Liver (tissue), 9 donors: ENCODE results near the gene PDZD2. TPM values are rescaled to one million over a fixed set of nuclear protein-coding genes. Genes with fewer than 3 reads are reported as not detected.

ENCODE experiments used
- DNase-seq: peaks from one replicate; pipeline ENCODE4 v3.0.0-alpha.2; 2017; ENCODE audit warnings: low spot score
- H3K27ac ChIP-seq, 2 donors: one replicate each; pipeline ENCODE4 v1.7.0; 2013; ENCODE audit warnings: inconsistent platforms in 2 of 2, low read length in 2 of 2, control low read depth in 1 of 2, low read depth in 1 of 2, mild to moderate bottlenecking in 1 of 2
- H3K27me3 ChIP-seq, 4 donors: one replicate each; pipeline versions ENCODE4 v1.6.1 to v1.7.0; 2013; ENCODE audit warnings: low read length in 3 of 4, inconsistent platforms in 1 of 4, mild to moderate bottlenecking in 1 of 4, moderate library complexity in 1 of 4; ENCODE audit not compliant: control insufficient read depth in 4 of 4, insufficient read depth in 4 of 4
- H3K36me3 ChIP-seq, 4 donors: one replicate each; pipeline versions ENCODE4 v1.6.1 to v1.7.0; 2013; ENCODE audit warnings: low read length in 3 of 4, mild to moderate bottlenecking in 3 of 4, low read depth in 1 of 4, moderate library complexity in 1 of 4; ENCODE audit not compliant: control insufficient read depth in 4 of 4, insufficient read depth in 3 of 4
- H3K4me1 ChIP-seq, 4 donors: one replicate each; pipeline versions ENCODE4 v1.6.1 to v1.7.0; 2013; ENCODE audit warnings: low read length in 3 of 4, mild to moderate bottlenecking in 3 of 4, moderate library complexity in 1 of 4; ENCODE audit not compliant: control insufficient read depth in 4 of 4, insufficient read depth in 4 of 4
- H3K4me3 ChIP-seq, 3 donors: one replicate each; pipeline versions ENCODE4 v1.6.1 to v1.7.0; 2013; ENCODE audit warnings: low read length in 3 of 3, control low read depth in 1 of 3, low read depth in 1 of 3, mild to moderate bottlenecking in 1 of 3
- H3K9ac ChIP-seq, 2 donors: one replicate each; pipeline ENCODE4 v1.7.0; 2013; ENCODE audit warnings: low read length in 2 of 2, mild to moderate bottlenecking in 2 of 2, moderate library complexity in 2 of 2, control low read depth in 1 of 2, low read depth in 1 of 2
- H3K9me3 ChIP-seq, 4 donors: one replicate each; pipeline versions ENCODE4 v1.6.1 to v1.7.0; 2013; ENCODE audit warnings: low read length in 3 of 4; ENCODE audit not compliant: control insufficient read depth in 4 of 4
- EGR1 ChIP-seq, 2 donors: IDR thresholded peaks; 2 replicates each; pipeline ENCODE4 v1.6.1; 2016 to 2018; ENCODE audit warnings: antibody characterized with exemption in 2 of 2, low read depth in 2 of 2
- FOXA1 ChIP-seq: IDR thresholded peaks from 2 replicates; pipeline ENCODE4 v1.6.1; 2016; ENCODE audit warnings: antibody characterized with exemption
- FOXA2 ChIP-seq: IDR thresholded peaks from 2 replicates; pipeline ENCODE4 v1.6.1; 2016; ENCODE audit warnings: antibody characterized with exemption
- GABPA ChIP-seq, 2 donors: IDR thresholded peaks in 1 of 2; conservative IDR thresholded peaks in 1 of 2; 2 replicates each; pipeline ENCODE4 v1.6.1; 2016; ENCODE audit warnings: antibody characterized with exemption in 2 of 2, mild to moderate bottlenecking in 1 of 2, moderate library complexity in 1 of 2
- HNF4A ChIP-seq, 2 donors: conservative IDR thresholded peaks; 2 replicates each; pipeline ENCODE4 v1.6.1; 2016; ENCODE audit warnings: antibody characterized with exemption in 2 of 2, mild to moderate bottlenecking in 2 of 2
- HNF4G ChIP-seq: IDR thresholded peaks from 2 replicates; pipeline ENCODE4 v1.6.1; 2016; ENCODE audit warnings: antibody characterized with exemption
- JUND ChIP-seq, 2 donors: IDR thresholded peaks; 2 replicates each; pipeline ENCODE4 v1.6.1; 2016; ENCODE audit warnings: antibody characterized with exemption in 2 of 2
- NR2F2 ChIP-seq: IDR thresholded peaks from 2 replicates; pipeline ENCODE4 v1.6.1; 2016; ENCODE audit warnings: antibody characterized with exemption
- RXRA ChIP-seq, 2 donors: IDR thresholded peaks; 2 replicates each; pipeline ENCODE4 v1.6.1; 2017 to 2018; ENCODE audit warnings: antibody characterized with exemption in 2 of 2, mild to moderate bottlenecking in 1 of 2
- SP1 ChIP-seq: IDR thresholded peaks from 2 replicates; pipeline ENCODE4 v1.6.1; 2018; ENCODE audit warnings: antibody characterized with exemption, mild to moderate bottlenecking
- TAF1 ChIP-seq: conservative IDR thresholded peaks from 2 replicates; pipeline ENCODE4 v1.6.1; 2016; ENCODE audit warnings: antibody characterized with exemption, mild to moderate bottlenecking
- YY1 ChIP-seq: IDR thresholded peaks from 2 replicates; pipeline ENCODE4 v1.6.1; 2016; ENCODE audit warnings: antibody characterized with exemption, mild to moderate bottlenecking
- WGBS: extraction: QIAGEN DNeasy Blood & Tissue Kit; methylation state at CpG from one replicate; pipeline ENCODE4 v1.1.7; 2013; 5-methylcytosine and 5-hydroxymethylcytosine counted together
- polyA plus RNA-seq, 2 donors: library from polyadenylated mRNA; stranded (reverse) in 1 of 2; unstranded in 1 of 2; fragments of 200-250 nt in 1 of 2; fragments of >200 nt in 1 of 2; fragmentation: Nextera tagmentation in 1 of 2; extraction: Ambion mirVana in 1 of 2; gene quantifications; one replicate each; pipeline versions ENCODE4 v1.2.1 to v1.2.3, GENCODE V29; 2013 to 2015
- total RNA-seq, 2 donors: library from RNA; depleted of rRNA; stranded (reverse); fragments of >200 nt; gene quantifications; one replicate each; pipeline ENCODE4 v1.2.3, GENCODE V29; 2014
- TF ChIP-seq, protein P1 (sequence below): IDR thresholded peaks from 2 replicates; pipeline ENCODE4 v1.6.1; 2016; ENCODE audit warnings: antibody characterized with exemption, mild to moderate bottlenecking
- TF ChIP-seq, protein P2 (sequence below): IDR thresholded peaks from 2 replicates; pipeline ENCODE4 v1.6.1; 2016; ENCODE audit warnings: antibody characterized with exemption
- TF ChIP-seq, protein P3 (sequence below): IDR thresholded peaks from 2 replicates; pipeline ENCODE4 v1.6.1; 2016; ENCODE audit warnings: antibody characterized with exemption
- TF ChIP-seq, protein P4 (sequence below): IDR thresholded peaks from 2 replicates; pipeline ENCODE4 v1.6.1; 2016; ENCODE audit warnings: antibody characterized with exemption
- donor health status: healthy.
- donor health status: healthy.
- donor health status: healthy.
- donor health status: healthy.
- donor health status: healthy.

Gene PDZD2
- total and polyA plus RNA-seq, 4 donors: 0.27 to 1.1 (median 0.54) TPM

DNA sequence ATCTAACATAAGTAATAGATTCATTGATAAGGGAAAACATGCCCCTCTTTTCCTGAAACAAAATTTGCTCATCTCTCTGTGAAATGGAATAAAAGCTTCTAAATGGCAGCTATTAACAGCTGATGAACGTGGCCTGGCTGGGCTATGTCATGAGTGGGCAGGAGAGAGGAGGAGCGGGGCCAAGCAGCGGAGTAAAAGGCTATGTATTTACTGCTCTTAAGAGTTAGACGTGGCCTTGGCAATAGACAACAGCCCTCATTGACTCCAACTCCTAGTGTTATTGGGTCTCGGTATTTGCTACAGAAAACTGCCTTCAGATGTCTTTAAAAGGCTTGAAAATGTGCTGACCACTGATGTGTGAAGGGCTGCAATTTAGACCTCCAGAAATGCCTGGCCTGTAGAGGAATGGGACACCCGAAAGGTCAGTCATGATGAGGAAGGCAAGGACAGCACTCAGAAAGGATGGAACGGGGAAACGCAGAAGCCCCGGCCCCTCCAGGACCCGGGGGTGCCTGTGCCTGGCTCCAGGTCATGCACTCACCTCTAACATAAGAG lies 116.8 kb downstream of the PDZD2 start:
- Histone ChIP-seq H3K27ac (no peak overlapping the region), H3K9ac (no peak overlapping the region), H3K9me3 (no peaks in the 10 kb centered on the region), H3K36me3 (no peaks in the 10 kb centered on the region), H3K4me3 (no peak overlapping the region), H3K4me1 (no peaks in the 10 kb centered on the region), H3K27me3 (no peaks in the 10 kb centered on the region)
- no peak for TF ChIP-seq JUND (IDR thresholded peaks at IDR 0.05)
- TF ChIP-seq HNF4A (conservative IDR thresholded peaks at IDR 0.05): no peak
- TF ChIP-seq GABPA (IDR thresholded peaks at IDR 0.05 in 1 of 2, conservative IDR thresholded peaks at IDR 0.05 in 1 of 2): no peak
- TF ChIP-seq, protein P1, sequence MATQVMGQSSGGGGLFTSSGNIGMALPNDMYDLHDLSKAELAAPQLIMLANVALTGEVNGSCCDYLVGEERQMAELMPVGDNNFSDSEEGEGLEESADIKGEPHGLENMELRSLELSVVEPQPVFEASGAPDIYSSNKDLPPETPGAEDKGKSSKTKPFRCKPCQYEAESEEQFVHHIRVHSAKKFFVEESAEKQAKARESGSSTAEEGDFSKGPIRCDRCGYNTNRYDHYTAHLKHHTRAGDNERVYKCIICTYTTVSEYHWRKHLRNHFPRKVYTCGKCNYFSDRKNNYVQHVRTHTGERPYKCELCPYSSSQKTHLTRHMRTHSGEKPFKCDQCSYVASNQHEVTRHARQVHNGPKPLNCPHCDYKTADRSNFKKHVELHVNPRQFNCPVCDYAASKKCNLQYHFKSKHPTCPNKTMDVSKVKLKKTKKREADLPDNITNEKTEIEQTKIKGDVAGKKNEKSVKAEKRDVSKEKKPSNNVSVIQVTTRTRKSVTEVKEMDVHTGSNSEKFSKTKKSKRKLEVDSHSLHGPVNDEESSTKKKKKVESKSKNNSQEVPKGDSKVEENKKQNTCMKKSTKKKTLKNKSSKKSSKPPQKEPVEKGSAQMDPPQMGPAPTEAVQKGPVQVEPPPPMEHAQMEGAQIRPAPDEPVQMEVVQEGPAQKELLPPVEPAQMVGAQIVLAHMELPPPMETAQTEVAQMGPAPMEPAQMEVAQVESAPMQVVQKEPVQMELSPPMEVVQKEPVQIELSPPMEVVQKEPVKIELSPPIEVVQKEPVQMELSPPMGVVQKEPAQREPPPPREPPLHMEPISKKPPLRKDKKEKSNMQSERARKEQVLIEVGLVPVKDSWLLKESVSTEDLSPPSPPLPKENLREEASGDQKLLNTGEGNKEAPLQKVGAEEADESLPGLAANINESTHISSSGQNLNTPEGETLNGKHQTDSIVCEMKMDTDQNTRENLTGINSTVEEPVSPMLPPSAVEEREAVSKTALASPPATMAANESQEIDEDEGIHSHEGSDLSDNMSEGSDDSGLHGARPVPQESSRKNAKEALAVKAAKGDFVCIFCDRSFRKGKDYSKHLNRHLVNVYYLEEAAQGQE: no peak
- TF ChIP-seq, protein P2, sequence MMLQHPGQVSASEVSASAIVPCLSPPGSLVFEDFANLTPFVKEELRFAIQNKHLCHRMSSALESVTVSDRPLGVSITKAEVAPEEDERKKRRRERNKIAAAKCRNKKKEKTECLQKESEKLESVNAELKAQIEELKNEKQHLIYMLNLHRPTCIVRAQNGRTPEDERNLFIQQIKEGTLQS: no peak
- TF ChIP-seq FOXA2: no peak
- no peak for TF ChIP-seq RXRA (IDR thresholded peaks at IDR 0.05)
- no peak for TF ChIP-seq YY1
- no peak for TF ChIP-seq FOXA1
- TF ChIP-seq, protein P3, sequence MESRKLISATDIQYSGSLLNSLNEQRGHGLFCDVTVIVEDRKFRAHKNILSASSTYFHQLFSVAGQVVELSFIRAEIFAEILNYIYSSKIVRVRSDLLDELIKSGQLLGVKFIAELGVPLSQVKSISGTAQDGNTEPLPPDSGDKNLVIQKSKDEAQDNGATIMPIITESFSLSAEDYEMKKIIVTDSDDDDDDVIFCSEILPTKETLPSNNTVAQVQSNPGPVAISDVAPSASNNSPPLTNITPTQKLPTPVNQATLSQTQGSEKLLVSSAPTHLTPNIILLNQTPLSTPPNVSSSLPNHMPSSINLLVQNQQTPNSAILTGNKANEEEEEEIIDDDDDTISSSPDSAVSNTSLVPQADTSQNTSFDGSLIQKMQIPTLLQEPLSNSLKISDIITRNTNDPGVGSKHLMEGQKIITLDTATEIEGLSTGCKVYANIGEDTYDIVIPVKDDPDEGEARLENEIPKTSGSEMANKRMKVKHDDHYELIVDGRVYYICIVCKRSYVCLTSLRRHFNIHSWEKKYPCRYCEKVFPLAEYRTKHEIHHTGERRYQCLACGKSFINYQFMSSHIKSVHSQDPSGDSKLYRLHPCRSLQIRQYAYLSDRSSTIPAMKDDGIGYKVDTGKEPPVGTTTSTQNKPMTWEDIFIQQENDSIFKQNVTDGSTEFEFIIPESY: no peak
- TF ChIP-seq, protein P4, sequence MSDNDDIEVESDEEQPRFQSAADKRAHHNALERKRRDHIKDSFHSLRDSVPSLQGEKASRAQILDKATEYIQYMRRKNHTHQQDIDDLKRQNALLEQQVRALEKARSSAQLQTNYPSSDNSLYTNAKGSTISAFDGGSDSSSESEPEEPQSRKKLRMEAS: no peak
- no peak for TF ChIP-seq SP1
- no peak for TF ChIP-seq HNF4G
- TF ChIP-seq EGR1 (IDR thresholded peaks at IDR 0.05; ENCODE audit: low read depth in 2 of 2): no peak
- 86% methylated on average over 10 of the region's 10 CpGs for WGBS
- DNase-seq: no peak

DNA sequence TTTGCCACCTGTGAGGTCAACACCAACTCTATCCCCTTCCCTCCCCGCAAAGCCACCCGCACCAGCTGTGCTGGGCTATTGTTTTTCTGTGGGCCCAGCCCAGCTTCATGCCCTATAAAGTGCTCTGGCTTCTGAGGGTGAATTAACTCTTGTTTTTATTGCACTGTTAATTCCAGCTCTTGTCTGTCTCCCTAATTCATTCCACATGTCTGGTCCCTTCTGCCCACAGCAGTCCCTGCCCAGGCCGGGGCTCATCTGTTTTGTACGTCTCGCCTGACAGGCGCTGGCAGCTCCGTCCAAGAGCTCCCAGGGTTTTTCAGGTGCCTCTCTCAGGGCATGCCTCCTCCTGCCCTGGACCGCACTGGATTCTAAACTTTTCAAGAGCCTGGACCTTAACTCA lies 118.9 kb downstream of the PDZD2 start:
- no peaks in the 10 kb centered on the region for H3K27me3 ChIP-seq
- H3K36me3 ChIP-seq: no peaks in the 10 kb centered on the region
- no peak for DNase-seq
- TF ChIP-seq TAF1: no peak
- no peak for TF ChIP-seq NR2F2
- TF ChIP-seq RXRA (IDR thresholded peaks at IDR 0.05): no peak
- TF ChIP-seq YY1: no peak
- TF ChIP-seq HNF4G: no peak
- TF ChIP-seq, protein P3: no peak
- TF ChIP-seq, protein P2: no peak
- no peak for TF ChIP-seq FOXA2
- TF ChIP-seq JUND (IDR thresholded peaks at IDR 0.05): no peak
- no peak for TF ChIP-seq FOXA1
- no peak for TF ChIP-seq EGR1 (IDR thresholded peaks at IDR 0.05; ENCODE audit: low read depth in 2 of 2)
- H3K4me1 ChIP-seq: no peaks in the 10 kb centered on the region
- H3K4me3 ChIP-seq: no peak overlapping the region
- H3K9ac ChIP-seq: no peak overlapping the region
- WGBS: 92% methylated on average over 8 of the region's 8 CpGs
- no peaks in the 10 kb centered on the region for H3K9me3 ChIP-seq
- H3K27ac ChIP-seq: no peak overlapping the region
